Esophagus (tissue), 2 donors: ENCODE results near the gene CCDC97. TPM values are rescaled to one million over a fixed set of nuclear protein-coding genes. Genes with fewer than 3 reads are reported as not detected.

Experiments used
- H3K27ac ChIP-seq, 2 donors: one replicate each; pipeline ENCODE4 v1.5.1; 2013; ENCODE audit warnings: low read depth in 2 of 2, mild to moderate bottlenecking in 2 of 2, inconsistent platforms in 1 of 2, low read length in 1 of 2, moderate library complexity in 1 of 2
- H3K27me3 ChIP-seq, 2 donors: one replicate each; pipeline ENCODE4 v1.6.1; 2013; ENCODE audit warnings: low read length in 2 of 2, control low read depth in 1 of 2, mild to moderate bottlenecking in 1 of 2; ENCODE audit not compliant: insufficient read depth in 2 of 2, control insufficient read depth in 1 of 2
- H3K36me3 ChIP-seq, 2 donors: one replicate each; pipeline ENCODE4 v1.6.1; 2013; ENCODE audit warnings: low read length in 1 of 2; ENCODE audit not compliant: control insufficient read depth in 2 of 2, insufficient read depth in 2 of 2
- H3K4me1 ChIP-seq, 2 donors: one replicate each; pipeline ENCODE4 v1.6.1; 2013; ENCODE audit warnings: low read length in 1 of 2; ENCODE audit not compliant: control insufficient read depth in 2 of 2, insufficient read depth in 2 of 2
- H3K4me3 ChIP-seq, 2 donors: one replicate each; pipeline ENCODE4 v1.5.1; 2013; ENCODE audit warnings: low read length in 2 of 2, mild to moderate bottlenecking in 2 of 2, low read depth in 1 of 2, moderate library complexity in 1 of 2
- H3K9me3 ChIP-seq, 2 donors: one replicate each; pipeline ENCODE4 v1.6.1; 2013; ENCODE audit warnings: mild to moderate bottlenecking in 2 of 2, low read depth in 1 of 2, low read length in 1 of 2, moderate library complexity in 1 of 2; ENCODE audit not compliant: control insufficient read depth in 2 of 2, insufficient read depth in 1 of 2
- WGBS, 2 donors: extraction: QIAGEN DNeasy Blood & Tissue Kit; methylation state at CpG; one replicate each; pipeline ENCODE4 v1.1.7; 2013; 5-methylcytosine and 5-hydroxymethylcytosine counted together
- polyA plus RNA-seq, 2 donors: library from polyadenylated mRNA; stranded (reverse); fragments of 200-250 nt; gene quantifications; one replicate each; pipeline ENCODE4 v1.2.3, GENCODE V29; 2013
- donor health status: healthy with polysubstance abuse.
- donor health status: Bipolar disorder and iron deficiency.

The CCDC97 gene
- polyA plus RNA-seq, 2 donors: 12.2 to 14.0 TPM

GRCh38 chr19:41324231-41324702 is 14.3 kb downstream of the CCDC97 start:
- 78 to 80% methylated on average over 7 of the region's 7 CpGs for WGBS, 2 donors
- H3K36me3 ChIP-seq: peaks cover 3 to 36% of the 10 kb centered on the region in 2 donors
- H3K4me3 ChIP-seq: no peak overlapping the region
- H3K27me3 ChIP-seq: no peaks in the 10 kb centered on the region
- peaks cover 2 to 40% of the 10 kb centered on the region in 2 donors for H3K4me1 ChIP-seq
- H3K9me3 ChIP-seq: no peaks in the 10 kb centered on the region
- peak overlapping the region; percentile 48 to 76 for H3K27ac ChIP-seq

GRCh38 chr19:41324921-41325639 is 15.1 kb downstream of the CCDC97 start:
- WGBS, 2 donors: 15 to 18% methylated on average over 18 to 23 of the region's 23 CpGs
- H3K4me3 ChIP-seq: no peak overlapping the region
- H3K36me3 ChIP-seq: peaks cover 3 to 28% of the 10 kb centered on the region in 2 donors
- H3K4me1 ChIP-seq: peaks cover 2 to 38% of the 10 kb centered on the region in 2 donors
- H3K27me3 ChIP-seq: no peaks in the 10 kb centered on the region
- H3K27ac ChIP-seq: peak overlapping the region; percentile 66 to 76
- no peaks in the 10 kb centered on the region for H3K9me3 ChIP-seq

GRCh38 chr19:41325640-41325946 is 15.6 kb downstream of the CCDC97 start:
- no peaks in the 10 kb centered on the region for H3K27me3 ChIP-seq
- H3K36me3 ChIP-seq: peaks cover 3 to 25% of the 10 kb centered on the region in 2 donors
- H3K9me3 ChIP-seq: no peaks in the 10 kb centered on the region
- H3K4me1 ChIP-seq: peaks cover 2 to 38% of the 10 kb centered on the region in 2 donors
- H3K4me3 ChIP-seq: no peak overlapping the region
- H3K27ac ChIP-seq: peak overlapping the region; percentile 66 to 76
- WGBS, 2 donors: 8 to 24% methylated on average over 10 of the region's 10 CpGs

- Histone ChIP-seq H3K27ac (peak overlapping the region; percentile 15 to 66), H3K9me3 (no peaks in the 10 kb centered on the region), H3K4me3 (peak overlapping the region in 1 of 2 donors; percentile 7), H3K27me3 (no peaks in the 10 kb centered on the region), H3K36me3 (peaks cover 3 to 22% of the 10 kb centered on the region in 2 donors), H3K4me1 (peaks cover 2 to 38% of the 10 kb centered on the region in 2 donors)
- 29 to 31% methylated on average over 24 to 30 of the region's 30 CpGs for WGBS, 2 donors
Measured at GRCh38 chr19:41325947-41326706, 16.2 kb downstream of the CCDC97 start.

GRCh38 chr19:41327076-41327575 is 17.2 kb downstream of the CCDC97 start:
- no peaks in the 10 kb centered on the region for H3K27me3 ChIP-seq
- peak overlapping the region; percentile 11 to 22 for H3K4me3 ChIP-seq
- peaks cover 3 to 21% of the 10 kb centered on the region in 2 donors for H3K36me3 ChIP-seq
- H3K9me3 ChIP-seq: no peaks in the 10 kb centered on the region
- peak overlapping the region; percentile 82 to 83 for H3K27ac ChIP-seq
- H3K4me1 ChIP-seq: peaks cover 2 to 32% of the 10 kb centered on the region in 2 donors
- WGBS, 2 donors: 25 to 35% methylated on average over 13 of the region's 13 CpGs

GRCh38 chr19:41327576-41328156 is 17.7 kb downstream of the CCDC97 start:
- WGBS, 2 donors: 20 to 22% methylated on average over 30 to 33 of the region's 33 CpGs
- H3K27ac ChIP-seq: peak overlapping the region; percentile 82 to 83
- peaks cover under 1 to 17% of the 10 kb centered on the region in 2 donors for H3K36me3 ChIP-seq
- no peaks in the 10 kb centered on the region for H3K9me3 ChIP-seq
- H3K27me3 ChIP-seq: no peaks in the 10 kb centered on the region
- H3K4me3 ChIP-seq: peak overlapping the region; percentile 11 to 22
- H3K4me1 ChIP-seq: peaks cover 2 to 32% of the 10 kb centered on the region in 2 donors

- H3K4me3 ChIP-seq: peak overlapping the region in 1 of 2 donors; percentile 16
Measured at GRCh38 chr19:41328157-41328841, 18.3 kb downstream of the CCDC97 start.

GRCh38 chr19:41328842-41329225 is 18.9 kb downstream of the CCDC97 start:
- Histone ChIP-seq H3K4me3 (no peak overlapping the region), H3K9me3 (no peaks in the 10 kb centered on the region), H3K4me1 (peaks cover 0 to 32% of the 10 kb centered on the region in 2 donors), H3K36me3 (peaks cover 0 to 14% of the 10 kb centered on the region in 2 donors), H3K27ac (peak overlapping the region; percentile 82 to 83), H3K27me3 (no peaks in the 10 kb centered on the region)
- WGBS, 2 donors: 37 to 50% methylated on average over 1 of the region's 1 CpG

More at GRCh38 chr19:41328157-41328841, 18.3 kb downstream of the CCDC97 start:
- Histone ChIP-seq H3K4me1 (peaks cover 2 to 32% of the 10 kb centered on the region in 2 donors), H3K27me3 (no peaks in the 10 kb centered on the region), H3K36me3 (peaks cover 0 to 14% of the 10 kb centered on the region in 2 donors), H3K9me3 (no peaks in the 10 kb centered on the region), H3K27ac (peak overlapping the region; percentile 82 to 83)
- WGBS, 2 donors: 24 to 28% methylated on average over 22 of the region's 22 CpGs

- WGBS, 2 donors: 84 to 91% methylated on average over 4 of the region's 4 CpGs
- no peak overlapping the region for H3K4me3 ChIP-seq
- no peaks in the 10 kb centered on the region for H3K9me3 ChIP-seq
- H3K27ac ChIP-seq: no peak overlapping the region
- no peaks in the 10 kb centered on the region for H3K27me3 ChIP-seq
- peaks cover 0 to 28% of the 10 kb centered on the region in 2 donors for H3K4me1 ChIP-seq
- H3K36me3 ChIP-seq: peaks cover 0 to 17% of the 10 kb centered on the region in 2 donors
Measured at GRCh38 chr19:41330481-41330880, 20.5 kb downstream of the CCDC97 start.
